GM19023 (cell line): ENCODE measurements around the gene TLE2.

Experiments
- ATAC-seq: cut with Tn5 transposase; IDR thresholded peaks from one replicate; pipeline ENCODE4 v1.9.1; 2021; ENCODE audit warnings: mild to moderate bottlenecking, moderate library complexity; ENCODE audit not compliant: unreplicated experiment

TLE2 gene

DNA sequence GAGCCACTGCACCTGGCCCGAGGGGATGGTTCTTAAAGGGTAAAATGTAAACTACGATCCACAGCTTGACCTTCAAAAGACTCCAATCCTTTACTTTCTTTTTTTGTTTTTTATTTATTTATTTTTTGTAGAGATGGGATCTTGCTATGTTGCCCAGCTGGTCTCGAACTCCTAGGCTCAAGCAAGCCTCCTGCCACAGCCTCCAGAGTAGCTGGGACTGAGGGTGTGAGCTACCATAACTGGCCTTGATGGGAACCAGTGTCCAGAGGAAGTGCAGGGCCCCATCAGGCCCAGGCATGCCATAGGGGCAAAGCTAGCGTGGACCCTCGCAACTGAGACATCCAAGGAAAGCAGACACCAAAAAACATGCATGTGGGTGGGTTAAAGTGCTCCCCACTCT lies 66.0 kb downstream of the TLE2 start:
- ATAC-seq: no peak

GRCh38 chr19:2962018-2962670 lies 66.9 kb downstream of the TLE2 start:
- ATAC-seq: no peak

DNA sequence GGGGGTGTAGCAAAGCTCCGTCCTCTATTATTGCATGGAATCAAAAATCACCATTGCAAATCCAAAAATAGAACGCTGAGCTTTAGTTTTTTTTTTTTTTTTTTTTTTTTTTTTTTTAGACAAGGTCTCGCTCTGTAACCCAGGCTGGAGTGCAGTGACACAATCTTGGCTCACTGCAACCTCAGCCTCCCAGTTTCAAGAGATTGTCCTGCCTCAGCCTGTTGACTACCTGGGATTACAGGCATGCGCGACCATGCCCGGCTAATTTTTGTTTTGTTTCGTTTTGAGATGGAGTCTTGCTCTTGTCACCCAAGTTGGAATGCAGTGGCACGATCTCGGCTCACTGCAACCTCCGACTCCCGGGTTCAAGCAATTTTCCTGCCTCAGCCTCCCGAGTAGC lies 69.0 kb downstream of the TLE2 start:
- ATAC-seq: no peak

GRCh38 chr19:2957160-2957559 lies 71.9 kb downstream of the TLE2 start:
- no peak for ATAC-seq

- ATAC-seq: no peak
Observed at GRCh38 chr19:2952953-2953481, 76.1 kb downstream of the TLE2 start.

- ATAC-seq: peak; percentile 93
Observed at GRCh38 chr19:2950286-2951124, 78.6 kb downstream of the TLE2 start.

GRCh38 chr19:2949939-2950285 lies 79.2 kb downstream of the TLE2 start:
- no peak for ATAC-seq
